SK-N-MC (cell line): ENCODE measurements around the gene STX17.
A peak's percentile ranks its signal among the peaks of the same experiment; 100 is the strongest.

Experiments used
- DNase-seq: peaks from one replicate; pipeline ENCODE4 v3.0.0-alpha.2; 2011; ENCODE audit warnings: low read depth, low spot score
- H3K27ac ChIP-seq: fragments of 200-600 bp; sonication (generic); 2 replicates; pipeline ENCODE4 v1.5.1; 2016; ENCODE audit warnings: mixed run types
- H3K36me3 ChIP-seq: fragments of 200-600 bp; sonication (generic); 2 replicates; pipeline ENCODE4 v1.6.1; 2017; ENCODE audit warnings: antibody characterized with exemption, low read length, mixed read lengths; ENCODE audit not compliant: insufficient read depth
- H3K4me3 ChIP-seq: fragments of 200-600 bp; sonication (generic); 2 replicates; pipeline ENCODE4 v1.5.1; 2016
- H3K9ac ChIP-seq: fragments of 200-600 bp; sonication (generic); 2 replicates; pipeline ENCODE4 v1.8.0; 2017; ENCODE audit warnings: mixed run types, mixed read lengths; ENCODE audit not compliant: insufficient read length
- H3K9me3 ChIP-seq: fragments of 200-600 bp; sonication (generic); 2 replicates; pipeline ENCODE4 v1.6.1; 2017; ENCODE audit warnings: low read depth, mild to moderate bottlenecking, antibody characterized with exemption, low read length, moderate library complexity, mixed read lengths
- EZH2 ChIP-seq: fragments of 200-600 bp; sonication (generic); IDR thresholded peaks from one replicate; pipeline ENCODE4 v1.6.1; 2017; ENCODE audit warnings: antibody characterized with exemption
- FOXP2 ChIP-seq: optimal IDR thresholded peaks from 2 replicates; pipeline ENCODE3; 2011; ENCODE audit warnings: mild to moderate bottlenecking, moderate library complexity; ENCODE audit not compliant: insufficient read depth; ENCODE audit errors: extremely low read length, control extremely low read depth
- POLR2AphosphoS5 ChIP-seq: IDR thresholded peaks from 2 replicates; pipeline ENCODE4 v1.6.1; 2012; ENCODE audit warnings: mild to moderate bottlenecking, low read depth, low read length, borderline replicate concordance

Gene STX17

DNA sequence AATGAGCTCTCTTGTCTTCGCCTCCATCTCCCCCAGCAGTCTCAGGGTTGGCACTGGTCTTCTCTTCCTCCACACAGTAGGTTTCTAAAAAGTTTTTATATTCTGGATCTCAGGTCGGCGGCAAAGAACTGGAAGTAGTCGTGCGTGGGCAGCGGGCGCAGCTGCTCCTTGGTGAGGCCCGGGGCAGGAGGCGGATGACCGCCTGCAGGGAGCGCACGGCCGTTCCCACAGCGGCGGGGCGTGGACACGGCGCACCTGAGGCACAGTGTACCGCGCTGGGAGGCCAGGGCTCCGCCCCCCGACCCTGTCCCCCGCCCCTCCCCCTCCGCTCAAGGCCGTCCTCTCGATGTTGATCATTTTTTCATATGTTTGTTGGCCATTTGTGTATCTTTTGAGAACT lies 92.4 kb downstream of the STX17 start:
- DNase-seq: no peak
- TF ChIP-seq FOXP2 (no peak), EZH2 (no peak), POLR2AphosphoS5 (no peak)
- no peak overlapping the region for H3K4me3 ChIP-seq
- H3K36me3 ChIP-seq: peaks cover 6% of the 10 kb centered on the region; the same call in 1 of the 2 replicates
- no peak overlapping the region for H3K27ac ChIP-seq
- H3K9me3 ChIP-seq: no peaks in the 10 kb centered on the region
- H3K9ac ChIP-seq: no peak overlapping the region

DNA sequence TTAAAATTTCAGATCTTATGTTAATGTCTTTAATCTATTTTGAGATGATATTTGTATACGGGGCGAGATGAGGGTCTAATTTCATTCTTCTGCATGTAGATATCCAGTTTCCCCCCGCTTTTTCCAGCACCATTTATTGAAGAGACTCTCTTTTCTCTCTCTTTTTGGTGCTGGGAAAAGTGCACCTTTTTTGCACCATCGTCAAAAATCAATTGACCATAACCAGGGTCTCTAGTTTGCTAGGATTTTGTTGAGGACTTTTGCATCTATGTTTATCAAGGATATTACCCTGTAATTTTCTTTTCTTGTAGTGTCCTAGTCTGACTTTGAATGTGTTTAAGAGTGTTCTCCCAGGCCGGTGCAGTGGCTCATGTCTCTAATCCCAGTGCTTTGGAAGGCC lies 93.3 kb downstream of the STX17 start:
- H3K9ac ChIP-seq: no peak overlapping the region
- H3K36me3 ChIP-seq: peaks cover 14% of the 10 kb centered on the region; the same call in 1 of the 2 replicates
- DNase-seq: no peak
- TF ChIP-seq POLR2AphosphoS5 (no peak), EZH2 (no peak), FOXP2 (no peak)
- H3K27ac ChIP-seq: no peak overlapping the region
- no peaks in the 10 kb centered on the region for H3K9me3 ChIP-seq
- H3K4me3 ChIP-seq: no peak overlapping the region

DNA sequence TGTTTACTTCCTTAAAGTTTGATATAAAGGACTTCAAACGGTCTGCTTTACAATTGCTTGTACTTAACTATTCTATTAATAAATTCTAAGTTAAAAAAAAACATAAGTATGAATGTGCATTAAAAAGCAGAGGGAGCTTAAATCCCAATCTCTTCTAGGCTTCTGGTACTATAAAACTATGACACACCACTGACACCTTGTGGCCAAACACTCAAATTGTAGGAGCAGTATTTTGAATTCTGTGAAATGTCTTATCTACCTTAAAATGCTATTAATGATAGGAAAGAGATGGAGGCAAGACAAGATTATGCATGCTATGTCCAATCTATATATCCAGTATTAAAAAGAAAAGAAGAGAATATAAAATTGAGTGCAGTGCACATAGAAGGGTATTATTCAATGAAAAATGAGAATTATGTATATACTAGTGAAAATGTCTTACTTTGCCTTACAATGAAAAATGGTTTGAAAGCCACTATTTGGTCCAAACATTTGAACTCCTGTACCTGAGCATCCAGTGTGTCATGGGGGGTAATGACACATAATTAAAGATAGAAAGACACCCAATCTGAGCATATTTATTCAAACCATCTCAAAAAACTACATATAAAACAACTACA lies 104.7 kb downstream of the STX17 start:
- Histone ChIP-seq H3K9ac (no peak overlapping the region), H3K4me3 (no peak overlapping the region), H3K27ac (peak overlapping the region; percentile 86), H3K9me3 (no peaks in the 10 kb centered on the region), H3K36me3 (peaks cover 3% of the 10 kb centered on the region; the same call in 1 of the 2 replicates)
- peak; percentile 73 for DNase-seq
- no peak for TF ChIP-seq FOXP2
- TF ChIP-seq EZH2: no peak

DNA sequence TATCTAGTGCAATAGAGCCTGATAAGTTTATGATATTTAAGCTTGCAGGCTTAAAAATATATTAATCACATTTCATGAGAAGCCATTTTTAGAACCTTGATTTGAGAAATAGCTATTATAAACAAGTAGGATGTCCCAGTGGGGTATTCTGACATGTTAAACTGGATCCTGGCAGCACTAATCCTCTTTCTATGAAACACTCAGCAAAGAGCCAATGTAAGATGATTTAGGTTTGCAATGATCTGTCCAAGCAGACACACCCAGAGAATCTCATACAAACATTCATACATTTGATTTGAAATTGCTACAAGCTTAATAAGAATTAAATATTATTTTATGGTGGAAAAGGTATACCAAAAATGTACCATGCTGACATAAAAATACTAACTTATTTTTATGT lies 105.8 kb downstream of the STX17 start:
- TF ChIP-seq POLR2AphosphoS5 (no peak), EZH2 (no peak), FOXP2 (no peak)
- Histone ChIP-seq H3K9me3 (no peaks in the 10 kb centered on the region), H3K9ac (peak overlapping the region; percentile 7), H3K27ac (peak overlapping the region; percentile 86), H3K4me3 (no peak overlapping the region), H3K36me3 (peaks cover 3% of the 10 kb centered on the region; the same call in 1 of the 2 replicates)
- no peak for DNase-seq

DNA sequence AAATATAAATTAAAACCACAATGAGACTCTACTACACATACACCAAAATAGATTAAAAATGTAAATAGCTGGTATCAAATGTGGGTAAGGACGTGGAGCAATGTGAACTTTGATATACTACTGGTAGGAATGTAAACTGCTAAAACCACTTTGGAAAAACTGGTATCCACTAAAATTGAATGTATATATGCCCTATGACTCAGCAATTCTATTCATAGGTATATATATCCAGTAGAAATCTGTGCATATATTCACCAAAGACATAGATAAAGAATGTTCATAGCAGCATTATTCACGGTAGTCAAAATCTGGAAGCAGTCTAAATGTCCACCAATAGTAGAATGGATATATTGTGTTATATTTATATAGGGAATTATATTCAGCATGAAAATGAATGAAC lies 107.1 kb downstream of the STX17 start:
- H3K36me3 ChIP-seq: peaks cover 3% of the 10 kb centered on the region; the same call in 1 of the 2 replicates
- H3K27ac ChIP-seq: peak overlapping the region; percentile 86
- no peak for DNase-seq
- H3K9me3 ChIP-seq: no peaks in the 10 kb centered on the region
- TF ChIP-seq FOXP2: no peak
- TF ChIP-seq POLR2AphosphoS5: no peak
- no peak for TF ChIP-seq EZH2
- no peak overlapping the region for H3K9ac ChIP-seq
- no peak overlapping the region for H3K4me3 ChIP-seq

DNA sequence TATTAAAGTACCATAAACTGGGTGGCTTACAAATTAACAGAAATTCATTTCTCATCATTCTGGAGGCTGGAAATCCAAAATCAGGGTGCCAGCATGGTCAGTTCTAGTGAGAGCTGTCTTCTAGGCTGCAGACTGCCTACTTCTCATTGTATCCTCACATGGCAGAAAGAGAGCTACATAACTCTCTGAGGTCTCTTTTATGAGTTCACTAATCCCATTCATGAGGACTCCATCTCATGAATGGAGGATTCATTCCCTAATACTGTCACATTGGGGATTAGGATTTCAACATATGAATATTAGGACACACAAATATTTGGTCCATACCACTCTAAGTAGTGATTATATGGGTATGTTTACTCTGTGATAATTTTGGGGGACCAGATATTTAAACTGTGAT lies 108.4 kb downstream of the STX17 start:
- peaks cover 3% of the 10 kb centered on the region; the same call in 1 of the 2 replicates for H3K36me3 ChIP-seq
- no peak overlapping the region for H3K4me3 ChIP-seq
- TF ChIP-seq EZH2 (no peak), FOXP2 (no peak)
- DNase-seq: no peak
- H3K27ac ChIP-seq: no peak overlapping the region; the same call in 1 of the 2 replicates
- no peak overlapping the region for H3K9ac ChIP-seq
- no peaks in the 10 kb centered on the region for H3K9me3 ChIP-seq

DNA sequence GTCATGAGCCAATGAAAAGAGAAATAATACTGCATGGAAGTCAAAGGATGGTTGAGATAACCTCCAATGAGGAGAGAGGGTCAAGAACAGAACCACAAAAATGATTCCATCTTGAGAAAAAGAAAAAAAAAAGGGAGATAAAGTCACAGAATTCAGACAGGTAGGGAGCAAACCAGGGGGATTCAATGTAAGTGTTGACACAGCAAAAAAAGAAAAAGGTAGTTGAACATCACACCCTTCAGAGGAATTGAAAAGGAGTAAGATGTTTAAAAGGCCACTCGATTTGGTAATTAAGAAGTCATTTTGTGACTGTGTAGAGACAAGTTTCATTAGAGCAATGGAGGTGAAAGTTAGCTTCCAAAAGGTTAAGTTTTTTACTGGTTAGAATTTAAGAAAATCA lies 113.1 kb downstream of the STX17 start:
- DNase-seq: no peak
- no peaks in the 10 kb centered on the region for H3K9me3 ChIP-seq
- H3K9ac ChIP-seq: no peak overlapping the region
- H3K27ac ChIP-seq: no peak overlapping the region
- no peak for TF ChIP-seq EZH2
- no peak for TF ChIP-seq FOXP2
- TF ChIP-seq POLR2AphosphoS5: no peak
- peaks cover 9% of the 10 kb centered on the region; the same call in 1 of the 2 replicates for H3K36me3 ChIP-seq
- no peak overlapping the region for H3K4me3 ChIP-seq
